ENCODE results near the gene NAA16.
"Not testable (repeated sequence)": the region's sequence is repeated elsewhere in the genome, so short reads cannot be mapped to it uniquely, and the experiment has no call there.

NAA16 gene

DNA sequence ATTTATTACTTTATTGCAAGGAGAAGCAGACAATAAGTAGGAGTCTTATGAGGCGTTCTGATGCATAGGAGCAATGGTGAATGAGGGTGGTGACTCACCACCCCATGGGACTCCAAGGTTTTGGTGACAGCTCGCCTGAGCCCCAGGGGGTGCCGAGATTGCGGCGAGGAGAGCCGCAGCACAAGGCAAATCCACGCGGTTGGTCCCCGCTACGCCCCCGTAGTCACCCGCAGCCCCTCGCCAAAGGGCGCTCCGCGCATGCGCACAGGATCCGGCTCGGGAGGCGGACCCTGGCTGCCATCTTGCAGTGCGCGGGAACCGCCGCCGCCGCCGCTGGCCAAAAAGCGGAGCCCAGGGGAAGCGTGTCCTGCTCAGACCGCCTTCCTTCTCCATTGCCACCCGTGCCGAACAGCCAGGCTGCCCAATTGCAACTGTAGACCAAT, at the start of gene NAA16:
Gene NAA16, plus strand, starts transcription at position 305 of the 443 bp plus-strand sequence. CDS start 262 bp downstream, outside the sequence.
- Mint-ChIP-seq H3K9me3 (no peaks in the 10 kb centered on the region), H3K27me3 (no peaks in the 10 kb centered on the region), H3K4me3 (peak within 1 kb of the TSS; percentile 92), H3K4me1 (ENCODE audit: low read depth) (peaks cover 18% of the 10 kb centered on the region), H3K27ac (peak within 1 kb of the TSS; percentile 93), H3K36me3 (ENCODE audit: low read depth) (peaks cover 15% of the 10 kb centered on the region)
- intact Hi-C loops (cut with micrococcal nuclease) = loop anchor here (1.0 kb wide), 1 partner anchor 48 kb away; the partner anchor contains the start of gene MTRF1

DNA sequence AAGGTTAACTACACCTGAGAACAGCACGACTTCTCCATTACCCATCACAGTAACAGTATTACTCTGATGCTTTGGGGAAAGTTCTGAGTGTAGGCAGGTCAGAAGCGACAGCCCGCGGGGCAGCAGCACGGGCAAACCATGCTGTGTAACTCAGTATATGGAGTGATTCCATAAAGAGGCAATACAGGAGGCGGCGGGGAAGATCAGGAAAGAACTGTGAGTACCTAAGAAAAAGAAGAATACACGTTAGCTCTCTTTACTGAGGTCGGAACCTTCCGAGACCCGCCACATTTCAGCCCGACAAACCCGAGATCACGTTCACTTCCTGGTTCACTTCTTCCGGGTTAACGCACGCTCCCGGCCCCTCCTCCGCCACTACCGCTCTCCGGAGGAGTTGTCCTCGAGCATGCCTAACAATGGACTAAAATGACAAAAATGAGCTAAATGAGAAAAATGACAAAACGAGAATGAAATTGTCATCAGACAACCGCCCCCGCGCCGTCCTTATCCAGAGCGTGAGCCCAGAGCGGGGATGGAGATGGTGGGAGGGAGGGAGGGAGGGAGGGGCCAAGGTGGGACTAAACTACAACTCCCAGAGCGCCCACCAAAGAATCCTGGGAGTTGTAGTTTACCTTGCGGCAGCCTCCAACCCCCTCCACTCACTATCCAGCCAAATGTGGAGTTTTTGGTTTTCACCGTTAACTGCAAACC, 47.7 kb upstream of the NAA16 start, which contains the start of gene MTRF1:
Gene MTRF1, minus strand, starts transcription at position 316 of the 711 bp plus-strand sequence. CDS start 2,669 bp downstream, outside the sequence.
- Mint-ChIP-seq H3K4me1 (ENCODE audit: low read depth) (peaks cover 7% of the 10 kb centered on the region), H3K27me3 (no peaks in the 10 kb centered on the region)

DNA sequence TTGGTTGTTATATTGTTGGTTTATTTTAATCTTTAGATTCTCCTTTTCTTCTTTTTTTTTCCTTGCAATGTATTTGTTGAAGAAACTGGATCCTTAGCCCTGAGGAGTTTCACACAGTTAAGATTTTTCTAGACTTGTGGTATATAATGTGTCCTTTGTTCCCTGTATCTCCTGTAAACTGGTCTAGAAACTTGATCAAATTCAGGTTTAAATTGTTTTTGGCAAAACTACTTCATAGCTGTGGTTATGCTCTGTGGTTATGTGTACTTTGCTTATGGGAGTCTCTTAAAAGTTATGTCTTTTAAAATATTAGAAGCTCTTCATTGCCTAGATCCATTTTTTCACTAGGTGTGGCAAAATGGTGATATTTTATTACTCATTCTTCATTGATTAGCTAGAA, 44.0 kb upstream of the NAA16 start:
- H3K9me3 Mint-ChIP-seq = peaks cover 9% of the 10 kb centered on the region
- no peak overlapping the region for H3K4me3 Mint-ChIP-seq
- peaks cover 9% of the 10 kb centered on the region for H3K36me3 Mint-ChIP-seq (ENCODE audit: low read depth)
- no peaks in the 10 kb centered on the region for H3K27me3 Mint-ChIP-seq
- no peak overlapping the region for H3K27ac Mint-ChIP-seq
- H3K4me1 Mint-ChIP-seq (ENCODE audit: low read depth) = no peaks in the 10 kb centered on the region
- intact Hi-C loops (cut with micrococcal nuclease) = no loop called here

More for the DNA sequence above, 47.7 kb upstream of the NAA16 start, which contains the start of gene MTRF1:
- Mint-ChIP-seq H3K27ac (peak within 1 kb of the TSS; percentile 93), H3K36me3 (ENCODE audit: low read depth) (peaks cover 33% of the 10 kb centered on the region), H3K9me3 (peaks cover 4% of the 10 kb centered on the region), H3K4me3 (peak within 1 kb of the TSS; percentile 99)
- intact Hi-C loops (cut with micrococcal nuclease) = loop anchor here (1.0 to 5.0 kb wide), 5 partner anchors 48 to 1009 kb away; partner anchors contain the start of genes AKAP11, KBTBD6, KBTBD7 and NAA16

DNA sequence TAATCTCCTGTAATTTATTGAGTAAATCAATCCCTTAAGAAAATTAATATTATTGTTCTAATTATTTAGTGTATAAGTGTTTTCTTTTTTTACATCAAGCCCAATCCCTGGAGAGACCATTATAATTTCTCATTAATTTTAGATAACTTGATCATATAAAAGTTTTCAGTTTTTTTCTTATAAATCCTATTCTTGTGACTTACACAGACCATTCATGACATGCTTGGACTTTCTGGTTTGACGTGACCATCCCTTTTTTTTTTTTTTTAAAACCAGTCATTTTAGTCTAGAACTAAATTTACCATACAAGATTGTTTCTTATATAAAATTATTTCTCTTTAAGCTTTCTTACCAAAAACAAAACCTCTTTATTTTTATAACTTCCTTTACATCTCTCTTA, 42.3 kb upstream of the NAA16 start:
- Mint-ChIP-seq H3K9me3 (peaks cover 9% of the 10 kb centered on the region), H3K4me1 (ENCODE audit: low read depth) (no peaks in the 10 kb centered on the region), H3K4me3 (no peak overlapping the region), H3K36me3 (ENCODE audit: low read depth) (no peaks in the 10 kb centered on the region), H3K27ac (no peak overlapping the region), H3K27me3 (no peaks in the 10 kb centered on the region)
- intact Hi-C loops (cut with micrococcal nuclease) = no loop called here

DNA sequence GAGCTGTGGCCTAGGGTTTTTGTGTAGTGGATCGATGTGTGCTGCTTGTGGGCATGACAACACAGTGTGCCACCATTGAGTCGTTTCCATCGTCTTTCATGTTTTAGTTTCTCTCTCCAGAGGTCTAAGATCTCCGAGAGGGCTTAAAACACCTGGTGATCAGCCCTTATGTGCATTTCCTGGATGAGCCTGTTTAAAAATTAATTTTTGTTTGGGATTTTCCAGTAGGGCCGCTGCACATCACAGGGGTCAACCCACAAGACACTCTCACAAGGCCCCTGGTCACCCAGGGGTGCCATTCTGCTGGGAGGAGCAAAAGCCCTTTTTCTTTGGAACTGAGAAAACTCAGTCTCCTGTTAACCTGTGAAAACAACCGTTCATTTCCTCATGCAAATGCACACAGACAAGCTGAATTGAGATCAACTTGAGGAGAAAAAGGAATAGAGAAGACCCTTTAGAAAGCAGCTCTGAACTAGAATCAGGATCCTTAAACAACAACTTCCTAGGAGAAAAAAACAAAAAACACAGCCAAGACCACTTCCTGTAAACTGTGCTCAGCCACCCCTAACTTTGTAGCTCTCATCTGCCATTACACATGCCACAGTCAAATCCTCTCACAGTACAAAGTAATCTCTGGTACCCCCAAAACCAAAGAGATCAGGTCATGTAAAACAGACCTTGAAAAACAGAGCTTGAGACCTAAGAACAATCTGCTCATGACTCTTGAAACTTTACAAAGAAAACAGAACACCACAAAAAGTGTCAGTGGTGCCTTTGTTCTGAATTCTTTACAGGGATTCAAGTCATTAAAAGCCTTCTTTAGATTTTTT, 39.4 kb upstream of the NAA16 start:
- Mint-ChIP-seq H3K4me1 (ENCODE audit: low read depth) (no peaks in the 10 kb centered on the region), H3K9me3 (peaks cover 9% of the 10 kb centered on the region), H3K36me3 (ENCODE audit: low read depth) (no peaks in the 10 kb centered on the region), H3K4me3 (no peak overlapping the region), H3K27ac (no peak overlapping the region), H3K27me3 (no peaks in the 10 kb centered on the region)
- intact Hi-C loops (cut with micrococcal nuclease) = no loop called here

DNA sequence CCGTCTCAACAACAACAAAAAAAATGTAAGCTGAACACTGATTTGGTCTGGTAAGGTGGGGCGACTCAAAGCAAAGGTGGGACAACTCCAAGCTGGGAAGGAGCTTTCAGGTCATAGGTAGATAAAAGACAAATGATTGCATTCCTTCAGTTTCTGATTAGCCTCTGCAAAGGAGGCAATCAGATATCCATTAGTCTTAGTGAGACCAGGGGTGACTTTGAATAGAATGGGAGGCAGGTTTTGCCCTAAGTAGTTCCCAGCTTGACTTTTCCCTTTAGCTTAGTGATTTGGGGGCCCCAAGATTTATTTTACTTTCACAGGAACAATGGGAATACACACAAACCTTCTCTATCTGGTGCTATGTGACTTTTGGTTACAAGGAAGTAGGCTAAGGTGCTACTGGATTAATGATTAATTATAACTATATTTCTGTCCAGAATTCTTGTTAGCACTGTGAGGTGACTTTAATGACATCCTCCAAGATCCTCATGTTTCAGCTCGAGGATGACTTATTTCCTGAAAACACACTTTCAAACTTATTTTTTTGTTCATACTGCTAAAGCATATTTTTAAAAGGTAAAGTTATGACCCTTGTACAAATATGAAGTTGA, 37.1 kb upstream of the NAA16 start:
- no peaks in the 10 kb centered on the region for H3K9me3 Mint-ChIP-seq
- no peaks in the 10 kb centered on the region for H3K36me3 Mint-ChIP-seq (ENCODE audit: low read depth)
- no peak overlapping the region for H3K4me3 Mint-ChIP-seq
- H3K27ac Mint-ChIP-seq = no peak overlapping the region
- no peaks in the 10 kb centered on the region for H3K27me3 Mint-ChIP-seq
- intact Hi-C loops (cut with micrococcal nuclease) = no loop called here
- H3K4me1 Mint-ChIP-seq (ENCODE audit: low read depth) = no peaks in the 10 kb centered on the region

DNA sequence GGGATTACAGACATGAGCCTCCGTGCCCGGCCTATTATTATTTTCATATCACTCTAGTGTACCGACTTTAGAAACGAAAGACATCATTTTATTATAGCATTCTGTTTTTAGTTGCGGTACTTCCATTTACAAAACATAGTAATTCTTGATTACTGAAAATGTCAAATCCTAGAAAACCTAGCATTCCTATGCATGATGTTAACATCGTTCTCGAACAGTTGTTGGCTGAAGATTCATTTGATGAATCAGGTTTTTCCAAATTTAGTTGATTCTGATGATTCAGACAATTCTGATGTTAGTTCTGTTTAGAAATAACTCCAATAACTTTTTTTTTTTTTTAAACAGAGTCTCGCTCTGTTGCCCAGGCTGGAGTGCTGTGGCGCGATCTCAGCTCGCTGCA, 36.2 kb upstream of the NAA16 start:
- Mint-ChIP-seq H3K27me3 (no peaks in the 10 kb centered on the region), H3K4me1 (ENCODE audit: low read depth) (no peaks in the 10 kb centered on the region), H3K27ac (no peak overlapping the region), H3K9me3 (no peaks in the 10 kb centered on the region), H3K4me3 (no peak overlapping the region), H3K36me3 (ENCODE audit: low read depth) (no peaks in the 10 kb centered on the region)
- intact Hi-C loops (cut with micrococcal nuclease) = no loop called here

DNA sequence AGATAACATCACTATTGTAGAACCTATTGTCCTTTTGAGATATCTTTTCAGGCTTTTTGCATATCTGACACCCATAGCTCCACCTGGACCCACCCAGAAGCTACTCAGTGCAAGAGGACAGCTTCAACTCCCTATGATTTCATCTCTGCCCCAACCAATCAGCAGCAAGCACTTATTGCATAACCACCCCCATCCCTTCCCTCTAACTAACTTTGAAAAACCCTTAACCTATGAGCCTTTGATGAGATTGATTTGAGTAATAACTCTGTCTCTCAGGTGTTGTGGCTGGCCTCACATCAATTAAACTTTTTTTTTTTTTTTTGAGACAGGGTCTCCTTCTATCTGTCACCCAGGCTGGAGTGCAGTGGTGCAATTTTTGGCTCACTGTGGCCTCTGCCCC, 34.2 kb upstream of the NAA16 start:
- H3K4me1 Mint-ChIP-seq (ENCODE audit: low read depth) = peaks cover 8% of the 10 kb centered on the region
- no peak overlapping the region for H3K27ac Mint-ChIP-seq
- no peaks in the 10 kb centered on the region for H3K27me3 Mint-ChIP-seq
- no peaks in the 10 kb centered on the region for H3K9me3 Mint-ChIP-seq
- intact Hi-C loops (cut with micrococcal nuclease) = no loop called here
- H3K4me3 Mint-ChIP-seq = no peak overlapping the region
- no peaks in the 10 kb centered on the region for H3K36me3 Mint-ChIP-seq (ENCODE audit: low read depth)

DNA sequence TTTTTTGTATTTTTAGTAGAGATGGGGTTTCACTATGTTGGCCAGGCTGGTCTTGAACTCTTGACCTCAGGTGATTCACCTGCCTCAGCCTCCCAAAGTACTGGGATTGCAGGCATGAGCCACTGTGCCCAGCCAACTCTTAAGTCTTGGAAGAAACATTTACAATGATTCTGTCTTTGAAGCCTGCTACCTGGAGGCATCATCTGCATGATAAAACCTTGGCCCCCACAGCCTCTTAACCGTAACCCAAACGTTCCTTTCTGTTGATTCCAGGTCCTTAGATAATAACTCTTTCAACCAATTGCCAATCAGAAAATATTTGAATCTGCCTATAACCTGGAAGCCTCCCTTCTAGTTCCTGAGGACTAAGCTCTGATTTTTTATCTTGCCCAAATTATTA, 31.9 kb upstream of the NAA16 start:
- intact Hi-C loops (cut with micrococcal nuclease); H3K27ac Mint-ChIP-seq; H3K4me3 Mint-ChIP-seq; H3K36me3 Mint-ChIP-seq (ENCODE audit: low read depth); H3K27me3 Mint-ChIP-seq; H3K9me3 Mint-ChIP-seq: not testable (repeated sequence)
- H3K4me1 Mint-ChIP-seq (ENCODE audit: low read depth) = peaks cover 22% of the 10 kb centered on the region

DNA sequence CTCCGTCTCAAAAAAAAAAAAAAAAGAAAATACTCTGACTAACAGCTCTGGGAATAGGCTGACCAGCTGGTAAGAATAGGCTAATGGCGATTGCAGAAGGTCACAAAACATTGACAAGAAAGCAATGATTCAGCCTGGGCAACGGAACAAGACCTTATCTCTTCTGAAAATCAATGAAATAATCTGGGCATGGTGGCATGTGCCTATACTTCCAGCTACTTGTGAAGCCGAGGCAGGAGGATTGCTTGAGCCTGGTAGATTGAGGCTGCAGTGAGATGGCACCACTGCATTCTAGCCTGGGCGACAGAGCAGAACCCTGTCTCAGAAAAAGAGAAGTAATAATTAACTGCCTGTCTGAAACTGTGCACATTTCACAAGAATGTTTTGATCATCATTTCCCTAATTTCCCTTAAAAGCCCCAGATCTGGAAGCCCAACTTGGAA, 28.9 kb upstream of the NAA16 start:
- Mint-ChIP-seq H3K4me3 (peak overlapping the region; percentile 34), H3K9me3 (no peaks in the 10 kb centered on the region), H3K27me3 (no peaks in the 10 kb centered on the region), H3K4me1 (ENCODE audit: low read depth) (peaks cover 22% of the 10 kb centered on the region), H3K27ac (peak overlapping the region; percentile 78), H3K36me3 (ENCODE audit: low read depth) (no peaks in the 10 kb centered on the region)
- intact Hi-C loops (cut with micrococcal nuclease) = no loop called here

DNA sequence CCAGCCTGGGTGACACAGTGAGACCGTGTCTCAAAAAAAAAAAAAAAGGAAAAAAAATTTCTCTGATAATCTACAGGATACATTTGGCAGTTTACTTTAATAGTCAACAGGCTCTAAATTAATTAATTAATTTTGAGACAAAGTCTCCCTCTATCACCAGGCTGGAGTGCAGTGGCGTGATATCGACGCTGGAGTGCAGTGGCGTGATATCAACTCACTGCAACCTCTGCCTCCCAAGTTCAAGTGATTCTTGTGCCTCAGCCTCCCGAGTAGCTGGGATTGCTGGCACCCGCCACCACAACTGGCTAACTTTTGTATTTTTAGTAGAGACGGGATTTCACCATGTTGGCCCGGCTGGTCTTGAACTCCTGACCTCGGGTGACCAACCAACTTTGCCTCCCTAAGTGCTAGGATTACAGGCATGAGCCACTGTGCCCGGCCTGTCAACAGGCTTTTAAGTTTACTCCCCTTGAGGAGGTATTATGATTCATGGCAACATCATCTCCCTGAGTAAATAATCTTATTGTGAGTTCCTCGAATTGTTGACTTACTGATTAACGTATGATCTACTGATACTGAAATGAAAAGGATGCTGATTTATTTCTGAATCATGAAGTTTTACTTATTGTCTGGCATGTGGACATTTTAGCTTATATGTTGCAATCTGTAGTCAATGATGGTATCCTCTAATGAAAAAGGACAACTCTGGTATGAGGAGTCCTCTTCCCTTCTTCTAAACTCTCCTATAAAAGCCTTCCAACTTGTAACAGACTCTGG, 26.4 kb upstream of the NAA16 start:
- Mint-ChIP-seq H3K27ac (no peak overlapping the region), H3K4me3 (no peak overlapping the region), H3K27me3 (peaks cover 2% of the 10 kb centered on the region), H3K36me3 (ENCODE audit: low read depth) (no peaks in the 10 kb centered on the region), H3K9me3 (no peaks in the 10 kb centered on the region), H3K4me1 (ENCODE audit: low read depth) (peaks cover 22% of the 10 kb centered on the region)
- intact Hi-C loops (cut with micrococcal nuclease) = no loop called here

DNA sequence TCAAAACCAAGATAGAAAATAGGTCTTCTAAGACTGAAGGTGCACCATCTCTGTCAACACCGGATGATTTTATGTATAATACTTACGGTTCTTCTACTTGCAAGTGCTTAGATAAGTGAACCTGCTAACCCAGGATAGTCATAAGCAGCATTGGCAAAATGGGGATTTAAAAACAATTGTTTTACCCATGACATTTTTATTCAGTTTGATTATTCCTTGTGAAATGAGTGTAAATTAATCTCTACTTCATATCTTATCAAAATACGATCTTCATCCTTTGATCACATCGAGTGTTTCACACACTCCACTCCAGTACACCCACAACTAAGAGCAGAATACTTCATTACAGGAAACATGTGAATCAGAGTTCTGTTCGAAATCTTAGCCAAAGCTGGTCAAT, 24.7 kb upstream of the NAA16 start:
- Mint-ChIP-seq H3K27me3 (peaks cover 2% of the 10 kb centered on the region), H3K4me3 (no peak overlapping the region), H3K27ac (no peak overlapping the region), H3K36me3 (ENCODE audit: low read depth) (no peaks in the 10 kb centered on the region), H3K4me1 (ENCODE audit: low read depth) (peaks cover 19% of the 10 kb centered on the region), H3K9me3 (no peaks in the 10 kb centered on the region)
- intact Hi-C loops (cut with micrococcal nuclease) = no loop called here

DNA sequence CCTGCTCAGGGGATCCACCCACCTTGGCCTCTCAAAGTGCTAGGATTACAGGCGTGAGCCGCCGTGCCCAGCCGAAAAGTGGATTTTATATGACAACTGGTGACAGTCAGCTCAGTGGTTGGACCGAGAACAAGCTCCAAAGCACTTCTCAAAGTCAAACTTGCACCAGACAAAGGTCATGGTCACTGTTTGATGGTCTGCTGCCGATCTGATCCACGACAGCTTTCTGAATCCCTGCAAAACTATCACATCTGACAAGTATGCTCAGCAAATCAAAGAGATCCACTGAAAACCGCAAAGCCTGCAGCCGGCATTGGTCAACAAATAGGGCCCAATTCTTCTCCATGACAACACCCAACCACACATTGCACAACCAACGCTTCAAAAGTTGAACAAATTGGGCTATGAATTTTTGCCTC, 21.6 kb upstream of the NAA16 start:
- intact Hi-C loops (cut with micrococcal nuclease) = no loop called here
- H3K4me3 Mint-ChIP-seq = no peak overlapping the region
- no peaks in the 10 kb centered on the region for H3K9me3 Mint-ChIP-seq
- H3K27me3 Mint-ChIP-seq = peaks cover 3% of the 10 kb centered on the region
- H3K4me1 Mint-ChIP-seq (ENCODE audit: low read depth) = no peaks in the 10 kb centered on the region
- no peaks in the 10 kb centered on the region for H3K36me3 Mint-ChIP-seq (ENCODE audit: low read depth)
- no peak overlapping the region for H3K27ac Mint-ChIP-seq

All from dendritic cell treated with granulocyte-macrophage colony-stimulating factor and Interleukin-4, amounts not matched to agents 40 ng/mL and 50 ng/mL, for 4 days (primary cell).